SK-N-SH treated with all-trans-retinoic acid at 6 μM for 48 hours (cell line): ENCODE measurements around the gene CD99.

ENCODE experiments used
- ATAC-seq: fragments of 200-7000 bp; cut with Tn5 transposase; 3 replicates; pipeline ENCODE4 v1.9.1; 2020; ENCODE audit warnings: mild to moderate bottlenecking, moderate library complexity
- ARNTL ChIP-seq: fragments of 450-650 bp; formaldehyde crosslinking; IDR thresholded peaks from 2 replicates; pipeline ENCODE4 v1.5.0; 2020; ENCODE audit warnings: low read depth, mild to moderate bottlenecking, moderate library complexity, borderline replicate concordance
- BACH2 ChIP-seq: fragments of 250-450 bp; sonication (Bioruptor Pico); IDR thresholded peaks from 2 replicates; pipeline ENCODE4 v1.9.0; 2021; ENCODE audit warnings: mild to moderate bottlenecking, borderline replicate concordance
- CREB5 ChIP-seq: fragments of 250-450 bp; sonication (Bioruptor Pico); IDR thresholded peaks from 2 replicates; pipeline ENCODE4 v1.5.1; 2020; ENCODE audit warnings: low read depth, mild to moderate bottlenecking, moderate library complexity
- CSRNP3 ChIP-seq: fragments of 250-450 bp; sonication (Bioruptor Pico); IDR thresholded peaks from 2 replicates; pipeline ENCODE4 v1.5.1; 2021; ENCODE audit warnings: mild to moderate bottlenecking, moderate library complexity
- ESRRG ChIP-seq: fragments of 250-450 bp; sonication (Bioruptor Pico); IDR thresholded peaks from 2 replicates; pipeline ENCODE4 v1.6.1; 2021; ENCODE audit warnings: mild to moderate bottlenecking
- GLIS3 ChIP-seq: fragments of 250-450 bp; sonication (Bioruptor Pico); IDR thresholded peaks from 2 replicates; pipeline ENCODE4 v1.5.0; 2020; ENCODE audit warnings: mild to moderate bottlenecking, moderate library complexity
- ISL1 ChIP-seq: fragments of 250-450 bp; sonication (Bioruptor Pico); IDR thresholded peaks from 2 replicates; pipeline ENCODE4 v2.1.2; 2022; ENCODE audit warnings: mild to moderate bottlenecking, moderate library complexity
- OSR1 ChIP-seq: fragments of 250-450 bp; sonication (Bioruptor Pico); IDR thresholded peaks from 2 replicates; pipeline ENCODE4 v1.8.0; 2022; ENCODE audit warnings: moderate library complexity, mild to moderate bottlenecking, inconsistent platforms
- PATZ1 ChIP-seq: fragments of 250-450 bp; sonication (Bioruptor Pico); IDR thresholded peaks from 2 replicates; pipeline ENCODE4 v1.8.0; 2020; ENCODE audit warnings: mild to moderate bottlenecking, moderate library complexity, borderline replicate concordance
- POU6F1 ChIP-seq: fragments of 250-450 bp; sonication (Bioruptor Pico); IDR thresholded peaks from 2 replicates; pipeline ENCODE4 v1.8.0; 2021; ENCODE audit warnings: low read depth, mild to moderate bottlenecking, moderate library complexity, borderline replicate concordance
- RARB ChIP-seq: fragments of 250-450 bp; sonication (Bioruptor Pico); IDR thresholded peaks from 2 replicates; pipeline ENCODE4 v1.8.0; 2021; ENCODE audit warnings: mild to moderate bottlenecking, moderate library complexity
- SNAI2 ChIP-seq: fragments of 250-450 bp; sonication (Bioruptor Pico); IDR thresholded peaks from 2 replicates; pipeline ENCODE4 v1.5.0; 2020; ENCODE audit warnings: mild to moderate bottlenecking, moderate library complexity
- TCF4 ChIP-seq: fragments of 250-450 bp; sonication (Bioruptor Pico); IDR thresholded peaks from 2 replicates; pipeline ENCODE4 v1.8.0; 2021; ENCODE audit warnings: mild to moderate bottlenecking, moderate library complexity, borderline replicate concordance
- TOX ChIP-seq: fragments of 250-450 bp; sonication (Bioruptor Pico); IDR thresholded peaks from 2 replicates; pipeline ENCODE4 v1.8.0; 2021; ENCODE audit warnings: mild to moderate bottlenecking, moderate library complexity, borderline replicate concordance
- ZC3H10 ChIP-seq: fragments of 250-450 bp; sonication (Bioruptor Pico); IDR thresholded peaks from 2 replicates; pipeline ENCODE4 v1.5.1; 2021; ENCODE audit warnings: mild to moderate bottlenecking, moderate library complexity
- ZFP3 ChIP-seq: fragments of 250-450 bp; sonication (Bioruptor Pico); IDR thresholded peaks from 2 replicates; pipeline ENCODE4 v1.5.0; 2020; ENCODE audit warnings: mild to moderate bottlenecking, moderate library complexity
- ZFP30 ChIP-seq: fragments of 450-650 bp; formaldehyde crosslinking; IDR thresholded peaks from 2 replicates; pipeline ENCODE4 v1.5.0; 2022; ENCODE audit warnings: mild to moderate bottlenecking, moderate library complexity
- ZNF565 ChIP-seq: fragments of 450-650 bp; formaldehyde crosslinking; conservative IDR thresholded peaks from 2 replicates; pipeline ENCODE4 v1.5.0; 2020; ENCODE audit warnings: low read depth, mild to moderate bottlenecking, moderate library complexity
- ZNF70 ChIP-seq: fragments of 450-650 bp; formaldehyde crosslinking; IDR thresholded peaks from 2 replicates; pipeline ENCODE4 v1.5.0; 2020; ENCODE audit warnings: mild to moderate bottlenecking, moderate library complexity
- ZNF8 ChIP-seq: fragments of 450-650 bp; formaldehyde crosslinking; IDR thresholded peaks from 2 replicates; pipeline ENCODE4 v1.5.0; 2020; ENCODE audit warnings: mild to moderate bottlenecking, moderate library complexity
- TF ChIP-seq, protein P1 (sequence below): fragments of 250-450 bp; sonication (Bioruptor Pico); IDR thresholded peaks from 2 replicates; pipeline ENCODE4 v1.5.0; 2020; ENCODE audit warnings: mild to moderate bottlenecking, moderate library complexity

CD99 gene

DNA sequence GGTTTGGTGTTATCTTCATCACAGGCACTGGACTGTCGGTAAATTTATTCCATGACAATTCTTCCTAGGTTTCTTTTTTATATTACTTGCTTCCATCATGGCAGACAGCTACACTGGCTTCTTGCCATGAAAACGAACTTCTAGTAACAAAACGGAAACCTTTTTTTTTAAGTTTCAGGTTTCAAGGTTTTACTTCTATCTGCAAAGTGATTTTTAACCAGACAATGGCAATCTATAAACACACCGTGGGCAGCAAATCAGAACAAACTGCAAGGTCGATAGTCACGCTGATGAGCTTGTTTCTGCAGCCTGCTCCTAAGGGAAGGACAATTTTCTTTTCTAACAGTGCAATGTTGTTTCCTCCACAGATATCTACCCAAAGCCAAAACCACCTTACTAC is 90.6 kb downstream of the CD99 start:
- no peak for TF ChIP-seq SNAI2 (CRISPR knock-in tag)
- no peak for ATAC-seq

DNA sequence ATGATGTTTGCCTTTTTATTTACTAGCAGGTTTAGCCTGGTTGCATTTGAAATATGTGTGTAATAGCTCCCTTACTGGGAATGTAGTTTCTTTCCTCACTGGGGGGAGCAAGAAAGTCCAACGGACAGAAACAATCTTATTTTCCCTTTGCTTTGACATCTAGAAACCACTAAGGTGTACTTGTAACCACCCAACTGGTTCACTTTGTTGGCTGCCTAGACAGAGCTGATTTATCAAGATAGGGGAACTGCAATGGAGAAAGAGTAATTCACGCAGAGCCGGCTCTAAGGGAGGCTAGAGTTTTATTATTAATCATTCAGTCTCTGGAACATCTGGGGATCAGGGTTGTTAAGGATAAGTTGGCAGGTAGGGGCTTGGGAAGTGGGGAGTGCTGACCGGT is 91.1 kb downstream of the CD99 start:
- no peak for ATAC-seq
- no peak for TF ChIP-seq ZFP3 (CRISPR knock-in tag)
- no peak for TF ChIP-seq ESRRG
- TF ChIP-seq ZFP30 (CRISPR knock-in tag): no peak
- no peak for TF ChIP-seq ZNF565 (CRISPR knock-in tag)
- TF ChIP-seq POU6F1 (CRISPR knock-in tag): no peak
- no peak for TF ChIP-seq RARB (CRISPR knock-in tag)
- TF ChIP-seq OSR1: no peak
- no peak for TF ChIP-seq ARNTL (CRISPR knock-in tag)
- no peak for TF ChIP-seq GLIS3 (CRISPR knock-in tag)
- TF ChIP-seq ISL1: no peak
- TF ChIP-seq ZNF70: no peak

DNA sequence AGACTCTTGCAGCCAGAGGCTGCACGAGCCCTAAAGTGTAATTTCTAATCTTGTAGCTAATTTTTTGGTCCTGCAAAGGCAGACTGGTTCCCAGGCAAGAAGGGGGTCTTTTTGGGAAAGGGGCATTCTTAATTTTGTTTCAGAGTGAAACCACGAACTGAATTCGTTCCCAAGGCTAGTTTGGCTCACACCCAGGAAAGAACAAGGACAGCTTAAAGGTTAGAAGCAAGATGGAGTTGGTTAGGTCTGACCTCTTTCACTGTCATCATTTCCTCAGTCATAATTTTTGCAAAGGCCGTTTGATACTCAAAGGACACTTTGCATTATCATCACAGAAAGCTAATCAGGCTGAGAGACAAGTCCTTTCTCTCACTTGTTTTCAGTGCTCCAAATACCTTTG is 91.7 kb downstream of the CD99 start:
- TF ChIP-seq POU6F1 (CRISPR knock-in tag): no peak
- TF ChIP-seq ZC3H10 (CRISPR knock-in tag): no peak
- TF ChIP-seq TOX: no peak
- no peak for TF ChIP-seq CREB5 (CRISPR knock-in tag)
- TF ChIP-seq SNAI2 (CRISPR knock-in tag): no peak
- TF ChIP-seq ZNF70: no peak
- TF ChIP-seq PATZ1: no peak
- no peak for TF ChIP-seq ZFP3 (CRISPR knock-in tag)
- TF ChIP-seq BACH2 (CRISPR knock-in tag): no peak
- TF ChIP-seq TCF4: no peak
- TF ChIP-seq ZNF565 (CRISPR knock-in tag): no peak
- no peak for TF ChIP-seq ZNF8 (CRISPR knock-in tag)
- TF ChIP-seq GLIS3 (CRISPR knock-in tag): no peak
- no peak for TF ChIP-seq ARNTL (CRISPR knock-in tag)
- TF ChIP-seq, protein P1, sequence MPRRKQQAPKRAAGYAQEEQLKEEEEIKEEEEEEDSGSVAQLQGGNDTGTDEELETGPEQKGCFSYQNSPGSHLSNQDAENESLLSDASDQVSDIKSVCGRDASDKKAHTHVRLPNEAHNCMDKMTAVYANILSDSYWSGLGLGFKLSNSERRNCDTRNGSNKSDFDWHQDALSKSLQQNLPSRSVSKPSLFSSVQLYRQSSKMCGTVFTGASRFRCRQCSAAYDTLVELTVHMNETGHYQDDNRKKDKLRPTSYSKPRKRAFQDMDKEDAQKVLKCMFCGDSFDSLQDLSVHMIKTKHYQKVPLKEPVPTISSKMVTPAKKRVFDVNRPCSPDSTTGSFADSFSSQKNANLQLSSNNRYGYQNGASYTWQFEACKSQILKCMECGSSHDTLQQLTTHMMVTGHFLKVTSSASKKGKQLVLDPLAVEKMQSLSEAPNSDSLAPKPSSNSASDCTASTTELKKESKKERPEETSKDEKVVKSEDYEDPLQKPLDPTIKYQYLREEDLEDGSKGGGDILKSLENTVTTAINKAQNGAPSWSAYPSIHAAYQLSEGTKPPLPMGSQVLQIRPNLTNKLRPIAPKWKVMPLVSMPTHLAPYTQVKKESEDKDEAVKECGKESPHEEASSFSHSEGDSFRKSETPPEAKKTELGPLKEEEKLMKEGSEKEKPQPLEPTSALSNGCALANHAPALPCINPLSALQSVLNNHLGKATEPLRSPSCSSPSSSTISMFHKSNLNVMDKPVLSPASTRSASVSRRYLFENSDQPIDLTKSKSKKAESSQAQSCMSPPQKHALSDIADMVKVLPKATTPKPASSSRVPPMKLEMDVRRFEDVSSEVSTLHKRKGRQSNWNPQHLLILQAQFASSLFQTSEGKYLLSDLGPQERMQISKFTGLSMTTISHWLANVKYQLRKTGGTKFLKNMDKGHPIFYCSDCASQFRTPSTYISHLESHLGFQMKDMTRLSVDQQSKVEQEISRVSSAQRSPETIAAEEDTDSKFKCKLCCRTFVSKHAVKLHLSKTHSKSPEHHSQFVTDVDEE (CRISPR knock-in tag): no peak
- no peak for TF ChIP-seq ZFP30 (CRISPR knock-in tag)
- TF ChIP-seq OSR1: no peak
- TF ChIP-seq ESRRG: no peak
- no peak for ATAC-seq

GRCh38 chrX:2784026-2784425 is 92.9 kb downstream of the CD99 start:
- ATAC-seq: no peak
- no peak for TF ChIP-seq ZC3H10 (CRISPR knock-in tag)
- TF ChIP-seq PATZ1: no peak
- TF ChIP-seq OSR1: no peak
- TF ChIP-seq CSRNP3 (CRISPR knock-in tag): no peak
- no peak for TF ChIP-seq POU6F1 (CRISPR knock-in tag)
- no peak for TF ChIP-seq ZNF565 (CRISPR knock-in tag)
- TF ChIP-seq ZNF70: no peak
- no peak for TF ChIP-seq TOX
- no peak for TF ChIP-seq ZFP30 (CRISPR knock-in tag)
